Endodermal cell (in vitro differentiated cells): ENCODE results near the gene ARHGAP26. TPM values are rescaled to one million over a fixed set of nuclear protein-coding genes. Genes with fewer than 3 reads are reported as not detected.
"Not testable (repeated sequence)": the region's sequence is repeated elsewhere in the genome, so short reads cannot be mapped to it uniquely, and the experiment has no call there.

ENCODE experiments used
- DNase-seq: peaks from one replicate; pipeline ENCODE4 v3.0.0-alpha.2; 2017
- H3K27ac ChIP-seq: 2 replicates; pipeline ENCODE4 v1.5.1; 2013; ENCODE audit warnings: mild to moderate bottlenecking, low read depth, low read length, moderate library complexity
- H3K27me3 ChIP-seq: 2 replicates; pipeline ENCODE4 v1.6.1; 2013; ENCODE audit warnings: mild to moderate bottlenecking, low read length, moderate library complexity; ENCODE audit not compliant: insufficient read depth, control insufficient read depth, poor library complexity, severe bottlenecking
- H3K36me3 ChIP-seq: 2 replicates; pipeline ENCODE4 v1.7.0; 2013; ENCODE audit warnings: mild to moderate bottlenecking, low read length, moderate library complexity; ENCODE audit not compliant: control insufficient read depth, insufficient read depth
- H3K4me1 ChIP-seq: one replicate; pipeline ENCODE4 v1.7.0; 2013; ENCODE audit warnings: low read length; ENCODE audit not compliant: control insufficient read depth, insufficient read depth
- H3K4me3 ChIP-seq: 2 replicates; pipeline ENCODE4 v1.5.1; 2013; ENCODE audit warnings: mild to moderate bottlenecking, low read length, moderate library complexity
- H3K9ac ChIP-seq: 2 replicates; pipeline ENCODE4 v1.6.1; 2013; ENCODE audit warnings: mild to moderate bottlenecking, low read length, moderate library complexity; ENCODE audit not compliant: poor library complexity, severe bottlenecking; ENCODE audit errors: extremely low read depth
- H3K9me3 ChIP-seq: 2 replicates; pipeline ENCODE4 v1.6.1; 2013; ENCODE audit warnings: mild to moderate bottlenecking, low read length, moderate library complexity; ENCODE audit not compliant: control insufficient read depth
- H3K27ac Mint-ChIP-seq: 2 replicates; pipeline ENCODE4 v1.8.0; 2020; ENCODE audit warnings: mixed read lengths
- H3K27me3 Mint-ChIP-seq: 2 replicates; pipeline ENCODE4 v1.8.0; 2021; ENCODE audit warnings: mild to moderate bottlenecking, mixed read lengths; ENCODE audit not compliant: insufficient read depth
- H3K36me3 Mint-ChIP-seq: 2 replicates; pipeline ENCODE4 v1.8.0; 2020; ENCODE audit warnings: low read depth, mixed read lengths
- H3K4me1 Mint-ChIP-seq: 2 replicates; pipeline ENCODE4 v1.8.0; 2020; ENCODE audit warnings: mixed read lengths
- H3K4me3 Mint-ChIP-seq: 2 replicates; pipeline ENCODE4 v1.8.0; 2020; ENCODE audit warnings: mild to moderate bottlenecking, moderate library complexity, mixed read lengths
- H3K9me3 Mint-ChIP-seq: 2 replicates; pipeline ENCODE4 v1.8.0; 2020; ENCODE audit warnings: mild to moderate bottlenecking, mixed read lengths
- CTCF ChIP-seq: fragments of 200-600 bp; sonication (generic); conservative IDR thresholded peaks from 2 replicates; pipeline ENCODE4 v1.5.0; 2021; ENCODE audit warnings: antibody characterized with exemption, mild to moderate bottlenecking
- WGBS, 2 experiments: methylation state at CpG; one replicate each; pipeline versions ENCODE4 v1.1.5 to v1.1.7; 2013; ENCODE audit warnings: missing lambda C conversion rate in 2 of 2, mixed read lengths in 1 of 2; ENCODE audit not compliant: insufficient coverage in 1 of 2, insufficient read length in 1 of 2; 5-methylcytosine and 5-hydroxymethylcytosine counted together
- total RNA-seq, 2 donors: library from RNA; stranded (reverse); fragmentation: NEBNext Ultra II Directional in 1 of 2; extraction: Animal tissue kit (Norgen Biotek cat#: 25700) in 1 of 2; gene quantifications; 2 replicates in 1 of 2; 3 replicates in 1 of 2; pipeline ENCODE4 v1.2.1, GENCODE V29; 2021

Gene ARHGAP26
- total RNA-seq, 2 donors from 2014 or later, result 49.2 to 60.5 TPM

GRCh38 chr5:143092711-143093451 is 322.7 kb downstream of the ARHGAP26 start:
- Mint-ChIP-seq H3K27ac (peak overlapping the region; percentile 98), H3K4me1 (peaks cover 38% of the 10 kb centered on the region), H3K4me3 (peak overlapping the region; percentile 51), H3K36me3 (peaks cover 16% of the 10 kb centered on the region)
- not testable (repeated sequence) for H3K4me1 ChIP-seq, H3K27ac ChIP-seq, H3K9me3 Mint-ChIP-seq, H3K9me3 ChIP-seq, H3K27me3 ChIP-seq, H3K36me3 ChIP-seq, H3K27me3 Mint-ChIP-seq, H3K9ac ChIP-seq
- DNase-seq, result peak; percentile 63
- H3K4me3 ChIP-seq, result peak overlapping the region; percentile 71
- WGBS, 2 experiments, result 21 to 43% methylated on average over 3 to 8 of the region's 8 CpGs

DNA sequence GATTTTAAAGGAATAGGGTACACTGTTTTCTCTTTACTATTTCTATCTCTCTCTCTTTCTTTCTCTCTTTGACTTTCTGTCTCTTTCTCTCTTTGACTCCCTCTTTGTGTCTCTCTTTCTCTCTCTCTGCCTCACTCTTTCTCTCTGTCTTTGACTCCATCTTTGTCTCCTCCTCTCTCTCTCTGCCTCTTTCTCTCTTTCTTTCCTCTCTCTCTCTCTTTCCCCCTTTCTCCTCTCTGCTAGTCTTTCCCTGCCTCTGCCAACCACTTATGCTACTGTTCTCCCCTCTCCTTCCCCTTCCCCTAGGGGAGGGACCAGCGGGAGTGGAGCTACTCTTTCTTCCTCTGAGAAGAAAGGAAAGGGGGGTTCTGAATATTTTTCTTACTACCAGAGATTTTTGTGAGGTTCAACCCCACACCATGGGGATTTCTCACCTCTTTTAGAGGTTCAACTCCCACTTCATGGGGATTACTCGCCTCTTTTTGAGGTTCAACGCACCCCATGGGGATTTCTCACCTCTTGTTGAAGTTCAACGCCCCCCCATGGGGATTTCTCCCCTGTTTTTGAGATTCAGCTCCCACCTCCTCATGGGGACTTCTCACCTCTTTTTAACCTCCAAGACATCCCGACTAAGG is 323.4 kb downstream of the ARHGAP26 start:
- 5 to 18% methylated on average over 4 to 5 of the region's 5 CpGs for WGBS, 2 experiments
- Mint-ChIP-seq H3K36me3 (peaks cover 13% of the 10 kb centered on the region), H3K27ac (peak overlapping the region; percentile 98), H3K4me3 (peak overlapping the region; percentile 51), H3K27me3 (no peaks in the 10 kb centered on the region), H3K9me3 (peaks cover 2% of the 10 kb centered on the region), H3K4me1 (peaks cover 38% of the 10 kb centered on the region)
- no peak for TF ChIP-seq CTCF
- Histone ChIP-seq H3K27me3 (no peaks in the 10 kb centered on the region), H3K9ac (peak overlapping the region; percentile 39), H3K27ac (no peak overlapping the region), H3K4me3 (peak overlapping the region; percentile 71), H3K36me3 (no peaks in the 10 kb centered on the region), H3K4me1 (peaks cover 5% of the 10 kb centered on the region), H3K9me3 (no peaks in the 10 kb centered on the region)
- no peak for DNase-seq

DNA sequence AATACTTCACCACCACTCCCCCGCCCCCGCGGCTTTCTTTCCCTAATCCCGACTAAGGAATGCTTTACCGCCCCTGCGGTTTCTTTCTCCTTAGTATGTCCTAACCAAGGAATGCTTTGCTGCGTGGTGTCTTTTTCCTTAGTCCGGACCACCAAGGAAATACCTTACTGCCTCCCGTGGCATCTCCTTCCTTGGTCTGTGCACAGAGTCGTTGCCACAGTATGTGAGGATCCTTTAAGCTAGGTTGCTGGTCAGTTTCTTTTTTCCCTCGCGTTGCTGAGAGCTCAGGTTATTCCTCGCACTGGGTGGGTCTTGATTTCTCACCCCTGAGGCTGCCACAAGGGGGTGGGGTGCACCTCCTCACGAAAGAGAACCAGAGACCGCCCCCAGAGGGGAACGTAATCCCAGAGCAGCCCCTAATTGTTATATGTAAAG is 323.9 kb downstream of the ARHGAP26 start:
- H3K36me3 Mint-ChIP-seq, result peaks cover 9% of the 10 kb centered on the region
- 2 to 4% methylated on average over 4 to 16 of the region's 16 CpGs for whole genome bisulfite sequencing, 2 experiments
- Histone ChIP-seq H3K36me3 (no peaks in the 10 kb centered on the region), H3K9me3 (no peaks in the 10 kb centered on the region), H3K4me3 (peak overlapping the region; percentile 71), H3K4me1 (peaks cover 5% of the 10 kb centered on the region), H3K27ac (no peak overlapping the region), H3K27me3 (no peaks in the 10 kb centered on the region), H3K9ac (peak overlapping the region; percentile 39)
- TF ChIP-seq CTCF, result peak; percentile 76
- H3K4me1 Mint-ChIP-seq, result peaks cover 38% of the 10 kb centered on the region
- no peaks in the 10 kb centered on the region for H3K9me3 Mint-ChIP-seq
- H3K27ac Mint-ChIP-seq, result peak overlapping the region; percentile 98
- H3K4me3 Mint-ChIP-seq, result peak overlapping the region; percentile 51
- H3K27me3 Mint-ChIP-seq, result no peaks in the 10 kb centered on the region
- peak; percentile 97 for DNase-seq

DNA sequence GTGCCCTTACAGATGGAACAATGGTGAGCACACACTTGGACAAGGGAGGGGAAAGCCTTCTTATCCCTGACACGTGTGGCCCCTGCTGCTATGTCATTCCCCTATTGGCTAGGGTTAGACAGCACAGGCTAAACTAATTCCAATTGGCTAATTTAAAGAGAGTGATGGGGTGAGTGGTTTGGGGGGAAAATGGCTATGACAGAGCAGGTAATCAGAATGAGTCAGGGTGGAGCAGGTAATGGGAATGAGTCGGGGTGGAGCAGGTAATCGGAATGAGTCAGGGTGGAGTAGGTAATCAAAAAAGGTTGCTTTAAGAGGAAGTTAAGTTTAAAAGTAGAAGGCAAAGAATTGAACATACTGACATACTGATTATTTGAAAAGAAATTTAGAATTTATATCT is 324.4 kb downstream of the ARHGAP26 start:
- not testable (repeated sequence) for H3K36me3 Mint-ChIP-seq, H3K27me3 ChIP-seq, H3K9ac ChIP-seq, H3K27me3 Mint-ChIP-seq, H3K4me1 ChIP-seq, H3K9me3 Mint-ChIP-seq, DNase-seq, H3K4me3 ChIP-seq, H3K27ac ChIP-seq, H3K9me3 ChIP-seq, H3K36me3 ChIP-seq
- H3K4me1 Mint-ChIP-seq, result peaks cover 37% of the 10 kb centered on the region
- peak overlapping the region; percentile 51 for H3K4me3 Mint-ChIP-seq
- 60% methylated on average over 3 of the region's 3 CpGs; no CpG with 5 or more reads in 1 of the 2 experiments for WGBS, 2 experiments
- peak overlapping the region; percentile 98 for H3K27ac Mint-ChIP-seq
